Activated naive CD4-positive, alpha-beta T cell treated with anti-CD3 and anti-CD28 coated beads, Interleukin-2, amount 50 U/mL, for 16 hours (primary cell): ENCODE results near the gene STAM2.
"Not testable (repeated sequence)": the region's sequence is repeated elsewhere in the genome, so short reads cannot be mapped to it uniquely, and the experiment has no call there.

Experiments
- DNase-seq: peaks from one replicate; pipeline ENCODE4 v3.0.0-alpha.2; 2020

The STAM2 gene

DNA sequence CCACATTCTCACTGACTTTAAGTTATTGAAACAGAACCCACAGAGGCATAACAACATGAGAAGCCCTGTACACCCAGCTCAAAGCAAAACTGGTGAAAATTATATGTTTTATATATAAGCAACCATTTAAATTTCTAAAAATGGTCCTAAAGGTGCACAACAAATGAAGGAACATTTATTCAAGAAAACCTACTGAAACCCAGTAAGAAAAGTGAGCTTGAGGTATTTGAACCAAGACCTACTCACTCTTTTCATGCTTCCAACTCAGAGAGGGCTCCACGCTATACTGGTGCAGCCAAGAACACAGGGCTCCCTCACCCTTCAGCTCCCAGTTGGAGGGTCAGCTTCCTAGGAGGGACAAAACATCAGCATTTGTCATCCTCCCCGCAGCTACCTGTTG lies 74.6 kb downstream of the STAM2 start:
- no peak for DNase-seq

DNA sequence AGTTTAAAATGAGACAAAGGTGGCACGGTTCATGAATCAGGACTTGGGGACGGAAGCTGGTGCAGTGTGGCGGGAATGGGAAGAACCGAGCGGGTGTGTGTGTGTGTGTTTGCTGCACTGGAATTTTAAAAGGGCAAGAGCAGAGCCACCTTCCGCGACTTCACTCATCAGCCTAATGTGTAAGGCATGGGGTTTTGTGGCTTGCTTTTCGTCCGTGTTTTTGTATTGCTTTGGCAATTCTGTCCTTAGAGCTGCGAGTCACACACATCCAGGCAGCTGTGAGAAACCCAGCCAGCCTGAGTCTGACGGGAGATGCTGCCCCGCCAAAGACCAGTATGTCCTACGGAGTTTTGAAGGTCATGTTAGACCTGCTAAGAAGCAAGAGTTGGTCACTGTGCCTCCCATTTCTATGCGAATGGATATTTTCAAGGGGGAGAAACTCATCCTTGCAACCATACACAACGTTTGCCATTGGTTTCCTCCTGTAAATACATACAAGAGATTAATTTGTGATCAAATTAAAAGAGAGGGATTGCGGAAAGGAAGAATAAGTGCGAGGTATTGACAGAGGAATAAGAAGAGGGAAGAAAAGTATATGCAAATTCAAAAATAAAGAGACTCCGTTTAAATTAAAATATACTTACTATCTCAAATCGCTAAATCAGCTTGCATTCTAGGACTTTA lies 76.1 kb downstream of the STAM2 start:
- no peak for DNase-seq

DNA sequence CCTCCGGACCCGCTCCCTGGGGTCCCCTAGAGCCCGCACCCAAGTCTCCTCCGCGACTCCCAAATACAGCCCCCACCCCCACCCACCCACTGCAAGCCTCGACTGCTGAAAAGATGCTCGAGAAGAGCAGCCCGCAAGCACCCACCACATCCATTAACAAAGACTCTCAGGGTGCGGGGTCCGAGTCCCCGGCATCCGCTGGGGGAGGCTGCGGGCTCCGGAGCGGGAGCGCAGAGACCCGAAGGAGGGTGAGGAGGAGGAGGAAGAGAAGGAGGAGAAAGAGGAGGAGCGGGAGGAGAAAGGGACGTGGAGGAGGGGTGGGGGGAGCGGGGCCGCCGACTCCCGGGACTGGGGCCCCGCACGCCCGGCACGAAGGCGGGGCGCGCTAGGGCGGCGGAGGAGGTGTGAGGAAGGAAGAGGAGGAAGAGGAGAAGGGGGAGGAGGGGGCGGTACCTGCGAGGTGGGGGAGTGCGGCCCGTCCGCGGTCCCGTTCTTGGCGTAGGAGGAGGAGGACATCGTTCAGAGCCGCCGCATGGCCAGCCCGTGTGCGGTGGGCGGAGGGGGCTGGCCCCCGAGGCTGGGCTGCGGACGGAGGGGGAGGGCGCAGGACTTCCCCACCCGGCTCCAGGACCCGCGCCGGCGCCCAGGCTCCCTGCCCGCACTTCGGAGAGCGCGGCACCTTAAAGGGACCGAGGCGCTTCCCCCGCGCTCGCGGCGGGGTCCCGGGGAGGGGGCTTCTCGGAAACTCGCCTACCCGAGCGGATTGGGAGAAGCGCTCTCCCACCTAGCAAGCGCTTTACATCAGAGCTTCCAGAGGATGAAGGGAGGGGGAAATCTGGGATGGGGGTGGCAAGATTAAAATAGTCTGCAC lies 76.8 kb downstream of the STAM2 start, which contains the start of gene CACNB4:
Gene CACNB4 (minus strand): TSS at position 549 of the 871 bp plus-strand sequence.
- no peak for DNase-seq

DNA sequence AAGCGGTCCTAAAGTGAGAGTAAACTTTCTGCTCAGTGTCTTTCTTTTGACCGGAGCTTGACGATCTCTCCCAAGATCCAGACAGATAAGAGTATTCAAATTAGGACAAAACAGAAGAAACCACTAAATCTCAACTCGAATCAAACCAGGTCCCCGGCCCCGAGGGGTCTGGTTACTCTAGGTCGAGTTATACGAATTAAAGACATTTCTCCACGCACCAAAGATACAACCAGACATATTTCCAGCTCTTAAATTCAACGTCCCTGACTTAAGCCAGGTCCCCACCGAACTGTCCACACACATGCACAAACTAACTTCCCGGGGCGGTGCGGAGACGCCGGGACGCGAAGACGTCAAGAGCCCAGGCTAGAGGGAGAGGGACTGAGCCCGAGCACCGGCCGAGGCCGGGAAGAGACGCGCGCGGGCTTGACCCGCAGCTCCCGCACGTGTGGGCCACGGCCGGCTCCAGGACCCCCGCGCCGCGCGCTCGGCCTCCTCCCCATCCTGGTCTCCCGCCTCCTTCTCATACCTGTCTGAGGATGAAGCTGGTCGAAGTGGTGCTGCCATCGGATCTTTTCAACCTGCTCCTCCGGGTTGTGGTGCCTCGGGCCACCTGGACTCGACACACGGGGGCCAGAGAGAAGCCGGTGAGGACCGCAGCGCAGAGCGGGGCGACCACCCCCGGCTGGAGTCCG lies 77.6 kb downstream of the STAM2 start:
- DNase-seq: no peak

DNA sequence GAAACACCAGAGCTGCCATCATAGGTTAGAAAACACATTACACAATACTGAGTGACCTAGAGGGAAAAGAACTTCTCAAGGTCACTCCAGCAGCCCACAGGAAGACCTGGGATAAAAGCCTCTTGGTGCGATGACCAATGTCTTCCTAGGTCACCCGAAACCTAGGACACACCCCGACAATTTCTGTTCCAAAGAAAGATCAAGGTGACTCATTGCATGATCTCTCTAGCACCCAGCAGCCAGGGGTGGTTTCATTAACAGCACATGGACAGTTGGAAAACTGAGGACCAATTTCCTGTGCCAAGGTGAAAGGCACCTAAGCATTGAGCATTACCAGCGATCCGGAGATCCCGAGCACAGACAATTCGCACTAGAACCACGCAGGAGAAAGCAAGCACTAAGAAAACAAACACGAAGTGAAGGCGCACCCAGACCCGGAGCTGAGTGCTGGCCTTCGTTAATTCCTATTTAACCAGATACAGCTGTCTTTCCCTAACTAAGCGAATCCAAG lies 78.2 kb downstream of the STAM2 start:
- DNase-seq: no peak

DNA sequence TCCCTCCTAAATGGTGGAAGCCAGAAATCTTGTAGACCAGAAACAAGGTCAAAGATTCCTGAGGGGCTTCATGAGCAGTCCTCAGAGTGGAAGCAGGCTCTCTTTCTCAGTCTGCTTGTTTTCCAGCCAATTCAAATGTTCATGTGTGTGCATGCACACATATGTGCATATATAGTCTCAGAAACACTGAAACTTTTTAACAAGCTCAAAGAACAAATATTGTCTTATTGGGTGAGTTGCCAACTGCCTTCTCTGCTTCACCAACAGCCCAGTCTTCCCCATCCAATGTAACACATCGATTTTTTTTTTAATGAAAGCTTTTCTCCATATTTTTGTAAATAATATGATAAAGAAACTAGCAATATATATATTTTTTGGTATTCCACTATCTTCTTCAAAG lies 80.4 kb downstream of the STAM2 start:
- no peak for DNase-seq

DNA sequence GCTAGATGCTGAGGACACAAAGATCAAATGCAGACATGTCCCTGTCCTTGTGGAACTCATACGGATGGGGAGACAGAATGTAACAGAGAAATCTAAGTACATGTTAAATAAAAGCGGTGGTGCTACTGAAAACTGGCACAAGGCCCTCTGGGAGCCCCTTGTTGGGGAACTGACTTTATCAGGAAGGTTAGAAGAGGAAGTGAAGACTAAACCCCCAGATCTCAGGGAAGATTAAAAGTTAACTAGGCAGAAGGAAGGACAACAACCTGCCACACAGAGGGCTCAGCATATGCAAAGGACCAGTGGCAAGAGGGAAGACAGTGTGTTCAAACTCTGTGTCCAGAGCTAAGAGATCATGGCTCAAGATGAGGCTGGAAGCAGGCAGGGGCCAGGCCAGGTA lies 81.5 kb downstream of the STAM2 start:
- DNase-seq: no peak

DNA sequence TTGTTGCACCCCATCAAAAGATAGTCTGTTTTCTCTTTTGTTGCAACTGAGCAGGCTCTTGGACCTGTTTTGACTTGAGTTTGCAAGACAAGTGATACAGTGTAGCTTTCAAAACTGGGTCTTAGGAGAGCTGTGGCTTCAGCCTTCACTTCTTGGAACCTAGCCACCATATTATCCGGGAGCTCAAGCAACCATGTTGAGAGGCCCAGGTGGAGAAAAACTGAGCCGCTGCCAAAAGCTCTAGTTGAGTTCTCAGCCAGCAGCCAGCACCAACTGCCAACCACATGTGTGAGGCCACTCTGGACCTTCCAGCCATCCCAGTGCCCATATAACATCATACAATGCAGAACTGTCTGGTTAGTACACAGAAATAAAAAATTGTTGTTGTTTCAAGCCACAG lies 82.1 kb downstream of the STAM2 start:
- no peak for DNase-seq

DNA sequence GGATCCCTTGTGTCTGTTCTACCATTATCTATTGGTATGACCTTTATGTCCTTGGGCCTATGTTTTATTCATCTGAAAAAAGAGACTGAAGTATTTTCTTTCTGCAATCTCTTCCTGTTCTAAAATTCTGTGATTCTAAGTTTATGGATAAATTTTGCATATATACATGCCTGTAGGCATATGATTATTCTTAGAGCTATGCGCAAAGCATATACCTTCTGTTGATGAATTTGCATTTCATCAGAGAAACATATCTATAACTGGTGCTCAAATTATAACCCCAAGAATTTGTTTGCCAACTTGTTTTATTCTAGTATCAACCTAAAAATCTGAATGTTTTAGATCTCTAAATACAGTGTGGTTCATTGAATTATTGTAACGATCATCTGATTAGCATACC lies 83.5 kb downstream of the STAM2 start:
- DNase-seq: no peak

DNA sequence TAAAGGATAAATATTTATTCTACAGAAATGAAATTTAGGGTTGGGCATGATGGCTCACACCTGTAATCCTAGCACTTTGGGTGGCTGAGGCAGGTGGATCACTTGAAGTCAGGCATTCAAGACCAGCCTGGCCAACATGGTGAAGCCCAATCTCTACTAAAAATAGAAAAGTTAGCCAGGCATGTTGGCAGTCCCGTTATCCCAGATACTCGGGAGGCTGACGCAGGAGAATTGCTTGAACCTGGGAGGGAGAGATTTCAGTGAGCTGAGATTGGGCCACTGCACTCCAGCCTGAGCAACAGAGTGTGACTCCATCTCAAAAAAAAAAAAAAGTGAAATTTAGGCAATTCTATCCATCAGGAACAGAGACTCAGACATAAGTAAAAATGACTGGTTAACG lies 84.8 kb downstream of the STAM2 start:
- DNase-seq: not testable (repeated sequence)

DNA sequence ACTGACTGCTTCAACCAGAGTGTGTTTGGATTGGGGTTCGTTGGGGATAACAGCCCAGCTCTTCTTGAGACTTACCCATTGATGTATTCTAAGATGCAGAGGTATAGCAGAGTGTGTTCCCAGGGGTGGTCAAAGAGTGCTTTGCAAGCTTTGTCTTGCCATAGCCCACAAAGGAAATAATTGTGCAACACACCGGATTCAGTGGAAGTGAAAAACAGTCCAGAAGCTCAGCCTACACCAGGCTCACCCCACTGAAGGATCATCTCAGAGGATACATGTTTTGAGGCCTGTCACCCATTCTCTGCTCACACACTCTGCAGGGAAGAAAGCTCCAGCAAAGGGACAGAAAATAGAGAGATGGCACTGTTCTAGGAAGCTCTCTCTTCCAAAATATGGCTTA lies 86.3 kb downstream of the STAM2 start:
- DNase-seq: no peak

DNA sequence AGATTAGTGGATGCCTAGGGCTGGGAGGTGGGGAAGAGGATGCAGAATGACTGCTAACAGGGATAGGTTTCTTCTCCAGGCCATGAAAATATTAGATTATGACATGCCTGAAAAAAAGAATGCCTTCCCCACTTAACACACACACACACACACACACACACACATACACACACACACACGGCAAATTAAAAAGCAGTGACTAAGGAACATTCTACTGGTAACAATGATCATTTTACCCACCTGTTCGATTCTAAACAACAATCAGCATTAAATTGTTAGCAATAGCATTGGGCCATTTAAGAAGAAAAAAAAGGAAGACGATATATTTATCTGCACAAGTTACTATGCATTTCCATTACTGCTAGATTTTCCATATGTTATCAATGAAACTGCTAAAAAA lies 87.6 kb downstream of the STAM2 start:
- DNase-seq: no peak

DNA sequence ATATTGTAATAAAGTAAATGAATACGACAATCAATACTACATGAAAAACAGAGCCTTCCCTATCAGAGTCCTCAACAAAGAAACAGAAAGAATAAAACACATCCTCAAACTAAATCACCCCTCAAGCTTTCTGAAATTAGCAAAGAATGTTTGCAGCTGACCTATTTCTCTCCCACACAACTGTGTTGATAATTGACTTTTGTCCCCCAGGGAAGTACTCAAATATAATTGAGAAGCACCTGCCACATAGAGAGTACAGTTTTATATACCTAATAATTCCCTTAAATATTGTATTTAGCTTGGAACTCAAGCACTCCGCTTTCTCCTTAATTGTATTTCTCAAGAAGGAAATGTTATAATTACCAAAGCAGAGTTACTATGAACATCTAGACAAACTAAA lies 89.3 kb downstream of the STAM2 start:
- DNase-seq: no peak

DNA sequence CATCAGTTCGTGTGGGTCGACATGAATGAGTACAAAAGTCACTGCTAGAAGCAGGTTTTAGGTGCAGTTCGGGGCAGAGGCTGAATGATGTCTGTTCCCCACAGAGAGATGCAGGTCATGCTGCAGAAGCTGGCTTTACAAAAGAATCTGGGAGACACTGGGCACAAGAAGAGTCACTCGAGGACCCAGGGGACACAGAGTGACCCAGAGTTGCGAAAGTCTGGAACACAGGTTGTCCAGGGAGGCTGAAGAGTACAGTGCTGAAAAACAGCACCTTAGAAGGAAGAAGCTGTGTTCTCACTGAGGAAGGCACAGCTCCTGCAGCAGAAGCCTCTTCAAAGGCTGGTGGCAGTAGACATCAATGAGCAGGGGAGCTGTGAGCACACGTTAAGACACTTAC lies 91.5 kb downstream of the STAM2 start:
- DNase-seq: no peak

DNA sequence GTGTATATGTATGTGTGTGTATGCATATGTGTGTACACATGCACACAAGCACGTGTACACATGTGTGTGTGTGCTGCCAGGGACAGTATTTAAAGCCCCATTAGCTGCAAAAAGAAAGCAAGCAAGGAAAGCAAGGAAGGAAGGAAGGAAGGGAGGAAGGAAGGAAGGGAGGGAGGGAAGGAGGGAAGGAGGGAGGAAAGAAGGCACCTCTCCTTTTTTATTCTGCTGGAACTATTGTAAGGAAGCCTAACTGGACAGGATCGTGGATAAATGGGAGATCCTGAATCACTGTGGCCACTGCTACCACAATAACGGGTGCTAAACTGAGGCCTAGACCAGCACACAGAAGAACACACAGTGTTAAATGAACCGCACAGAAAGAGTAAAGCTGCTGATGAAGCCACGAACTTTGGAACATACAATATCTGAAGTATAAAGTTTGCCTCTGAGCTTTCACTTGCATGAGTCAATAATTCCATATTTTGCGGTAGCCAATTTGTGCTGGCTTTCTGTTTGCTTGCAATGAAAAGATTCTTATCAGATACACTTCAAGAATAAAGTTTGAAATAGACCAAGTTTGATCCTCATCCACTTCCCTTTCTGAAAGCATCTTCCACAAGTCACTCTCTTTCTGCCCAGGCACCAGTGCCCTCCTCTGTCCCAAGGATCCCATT lies 92.2 kb downstream of the STAM2 start:
- no peak for DNase-seq

DNA sequence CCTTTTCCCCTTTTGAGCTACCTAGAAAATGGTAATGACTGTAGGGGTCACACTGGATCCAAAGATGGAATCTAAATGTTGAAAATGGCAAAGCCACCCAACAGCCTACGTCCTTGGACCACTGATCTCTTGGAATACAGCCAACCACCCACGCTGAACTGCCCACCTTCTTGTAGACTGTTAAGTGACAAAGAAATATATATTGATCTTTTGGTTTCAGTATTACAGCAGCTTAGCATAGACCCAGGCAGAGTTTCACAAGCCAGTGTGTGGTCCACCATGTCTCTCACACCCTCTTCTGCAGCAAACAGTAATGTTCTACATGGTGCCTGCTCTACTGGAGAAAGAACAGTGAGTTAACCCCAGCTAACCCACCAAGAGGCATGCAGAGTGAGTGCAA lies 96.9 kb downstream of the STAM2 start:
- no peak for DNase-seq

DNA sequence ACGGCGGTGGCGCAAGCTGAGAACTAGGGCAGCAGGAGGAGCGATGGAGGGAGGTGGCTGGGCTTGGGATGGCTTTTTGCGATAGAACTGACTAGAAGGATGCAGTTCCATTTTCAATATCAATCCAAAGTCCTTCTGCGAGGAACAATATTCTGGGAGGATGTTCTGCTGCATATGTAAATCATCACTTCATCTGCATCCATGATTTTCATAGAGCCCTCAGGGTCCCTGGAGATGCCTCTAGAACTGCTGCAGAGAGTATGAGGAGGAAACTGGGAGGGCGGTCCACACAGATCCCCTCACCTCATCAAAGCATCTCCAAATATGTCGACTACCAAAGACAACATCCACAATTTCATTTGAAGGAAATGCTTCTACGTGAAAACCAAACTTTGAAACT lies 97.5 kb downstream of the STAM2 start:
- DNase-seq: no peak

DNA sequence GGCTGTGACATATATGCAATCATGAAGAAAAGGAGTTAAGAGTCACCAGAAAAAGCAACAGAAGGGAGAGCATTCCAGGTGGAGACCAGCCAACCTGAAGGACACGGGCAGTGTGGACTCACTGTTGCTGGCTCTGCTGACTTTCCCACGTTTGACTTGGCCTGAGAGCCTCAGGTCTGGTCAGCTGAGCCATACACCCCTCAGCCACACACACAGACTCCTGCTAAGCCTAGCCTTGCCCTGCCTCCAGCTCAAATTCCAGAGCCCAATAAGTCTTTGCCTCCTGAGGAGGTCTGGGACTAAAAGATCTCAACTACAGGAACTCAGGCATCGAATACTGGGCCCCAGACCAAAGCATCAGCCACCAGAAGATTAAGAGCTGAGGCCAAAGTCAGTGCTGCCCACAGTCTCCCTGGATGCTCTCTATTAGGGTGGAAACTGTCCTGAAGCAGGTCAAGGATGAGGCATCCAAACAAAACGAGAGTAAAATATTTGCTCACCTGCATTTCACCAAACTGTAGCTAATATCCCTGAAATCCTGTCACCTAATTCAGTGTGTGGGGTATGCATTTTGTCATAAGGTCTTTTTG lies 100.0 kb downstream of the STAM2 start:
- DNase-seq: no peak

DNA sequence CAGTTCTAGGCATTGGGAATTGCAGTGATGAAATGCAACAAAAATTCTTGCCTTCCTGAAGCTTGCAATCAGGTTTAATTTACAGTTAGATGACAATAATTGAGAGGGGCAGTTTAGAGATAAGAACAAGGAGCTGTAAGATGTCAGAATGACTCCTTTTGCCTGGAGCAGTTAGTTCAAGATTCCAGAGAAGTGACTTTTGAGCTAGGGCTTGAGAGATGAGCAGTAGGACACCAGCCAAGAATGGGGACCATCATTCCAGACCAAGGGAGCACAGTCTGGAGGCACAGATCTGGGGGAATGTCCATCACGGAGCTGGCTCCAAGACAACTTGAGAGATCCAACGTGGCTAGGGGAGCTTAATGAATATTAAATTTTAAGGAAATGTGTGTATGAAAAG lies 103.6 kb downstream of the STAM2 start:
- no peak for DNase-seq

DNA sequence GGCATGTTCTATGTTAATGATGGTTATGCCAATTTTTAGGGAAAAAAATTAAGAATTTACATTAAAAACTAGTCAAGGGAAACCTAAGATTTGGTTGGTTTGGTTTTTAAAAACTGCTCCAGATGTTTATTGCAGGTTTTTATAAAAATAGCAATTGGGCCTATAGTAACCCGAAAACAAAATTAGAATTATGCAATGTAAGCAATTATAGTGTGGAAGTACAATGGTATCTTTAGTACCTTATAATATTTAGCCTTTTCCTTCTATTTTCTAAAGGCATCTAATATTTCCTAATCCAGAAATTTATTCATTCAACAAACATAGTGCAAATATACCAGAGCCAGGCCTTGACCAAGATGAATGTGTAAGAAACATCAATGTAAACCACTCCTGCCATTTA lies 104.0 kb downstream of the STAM2 start:
- no peak for DNase-seq

DNA sequence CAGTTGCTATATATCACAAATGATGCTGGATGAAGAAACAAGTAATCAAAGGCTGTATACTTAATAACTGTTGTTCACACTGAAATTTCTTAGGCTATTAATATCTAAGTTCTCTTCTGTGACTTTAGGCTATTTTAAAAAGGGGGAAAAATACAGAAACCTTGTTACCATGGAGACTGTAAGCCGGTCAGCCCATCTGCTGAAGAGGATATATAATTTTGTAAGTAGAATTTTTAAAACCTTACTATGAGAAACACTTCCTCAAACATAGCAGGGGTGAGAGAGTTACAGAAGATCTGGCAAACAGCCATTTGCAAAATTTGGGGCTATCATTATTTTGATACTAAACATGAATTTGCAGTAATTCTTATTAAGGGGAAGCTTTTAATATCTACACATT lies 104.5 kb downstream of the STAM2 start:
- DNase-seq: no peak

DNA sequence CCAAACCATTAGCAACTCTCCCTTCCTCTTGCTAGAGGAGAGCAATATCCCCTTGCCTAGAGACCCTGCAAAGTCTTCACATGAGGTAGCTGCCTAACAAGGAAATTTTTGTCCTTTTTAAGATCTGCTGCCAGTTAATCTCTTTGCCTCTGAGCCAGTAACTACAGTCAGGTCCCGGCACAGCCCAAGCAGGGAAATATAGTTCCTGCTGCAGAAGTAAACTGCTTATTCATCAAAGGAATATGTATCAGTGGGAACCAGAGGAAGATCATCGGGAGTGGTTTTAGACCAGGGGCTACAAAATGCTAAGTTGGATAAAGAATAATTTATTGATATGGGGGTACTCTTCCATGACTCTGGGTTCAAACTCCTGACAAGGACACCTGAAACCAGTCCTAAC lies 107.3 kb downstream of the STAM2 start:
- no peak for DNase-seq

DNA sequence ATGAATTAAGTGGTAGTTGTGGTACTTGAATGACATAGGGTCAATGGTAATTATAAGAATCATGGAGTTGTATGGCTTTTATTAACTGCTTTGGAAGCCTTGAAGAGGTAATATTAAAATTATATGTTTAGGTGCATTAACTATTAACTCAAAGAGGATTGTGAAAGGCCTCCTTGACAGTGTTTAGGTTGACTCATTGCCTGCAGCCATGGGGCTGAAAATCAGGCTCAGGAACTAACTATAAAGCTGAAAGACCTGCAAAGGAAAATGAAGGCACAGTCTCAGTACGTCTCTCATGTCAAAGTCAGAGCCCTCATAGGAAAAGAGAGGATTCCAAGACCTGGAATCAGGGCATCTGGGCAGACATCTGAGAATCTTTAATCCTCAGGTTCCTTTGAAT lies 107.7 kb downstream of the STAM2 start:
- no peak for DNase-seq
